Stimulated activated CD4-positive, alpha-beta T cell treated with anti-CD3 and anti-CD28 coated beads, Interleukin-1b, Interleukin-23, amount 100 ng/mL, for 48 hours (primary cell): ENCODE results near the gene IL20.

Experiments
- DNase-seq: peaks from one replicate; pipeline ENCODE4 v3.0.0-alpha.2; 2020

The IL20 gene

DNA sequence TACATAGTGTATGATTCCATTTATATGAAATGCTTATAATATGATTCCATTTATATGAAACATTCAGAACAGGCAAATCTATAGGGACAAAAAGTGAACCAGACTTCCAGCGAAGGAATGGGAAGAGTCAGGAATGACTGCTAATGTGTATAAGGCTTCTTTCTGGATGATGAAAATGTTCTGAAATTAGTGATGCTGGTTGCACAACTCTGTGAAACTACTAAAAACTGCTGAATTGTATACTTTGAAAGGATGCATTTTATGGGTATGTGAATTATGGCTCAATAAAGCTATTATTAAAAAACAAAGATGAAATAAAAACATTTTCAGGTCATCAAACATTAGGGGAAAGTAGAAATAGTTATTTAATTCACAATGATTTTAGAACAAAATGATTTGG lies 17.7 kb downstream of the IL20 start:
- DNase-seq, result no peak

DNA sequence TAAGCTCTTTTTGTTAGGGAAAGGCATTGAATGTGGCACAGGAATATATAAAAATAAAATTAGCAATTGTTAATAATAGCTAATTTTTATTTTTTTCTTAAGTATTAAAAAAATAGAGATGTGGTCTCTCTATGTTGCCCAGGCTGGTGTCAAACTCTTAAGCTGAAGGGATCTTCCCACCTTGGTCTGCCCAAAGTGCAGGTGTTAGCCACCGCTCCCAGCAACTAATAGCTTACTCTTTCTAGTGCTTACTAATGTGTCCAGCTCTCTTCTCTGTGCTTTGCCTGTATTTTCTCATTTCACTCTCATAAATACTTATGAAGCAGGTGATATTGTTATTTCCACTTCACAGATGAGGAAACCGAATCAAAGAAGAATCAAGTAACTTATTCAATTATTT lies 18.5 kb downstream of the IL20 start:
- no peak for DNase-seq

GRCh38 chr1:206885341-206886060 lies 20.1 kb downstream of the IL20 start:
- DNase-seq, result no peak

DNA sequence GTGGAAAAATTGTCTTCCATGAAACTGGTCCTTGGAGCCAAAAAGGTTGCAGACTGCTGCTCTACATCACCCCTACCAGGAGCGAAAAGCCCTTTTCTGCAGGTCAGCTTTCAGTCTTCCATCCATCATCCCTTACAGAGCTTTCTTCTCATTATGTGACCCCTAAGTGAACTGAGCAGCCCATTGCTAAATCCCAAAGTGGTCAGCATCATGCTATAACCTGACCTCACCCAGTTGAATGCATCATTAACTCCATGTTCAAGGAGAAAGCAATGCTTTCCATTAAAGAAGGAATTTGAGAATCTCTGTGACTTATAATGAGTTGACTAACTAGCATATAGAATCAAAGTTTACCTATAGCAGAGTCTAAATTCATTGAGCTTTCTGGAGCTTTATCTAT lies 21.4 kb downstream of the IL20 start:
- DNase-seq, result no peak

DNA sequence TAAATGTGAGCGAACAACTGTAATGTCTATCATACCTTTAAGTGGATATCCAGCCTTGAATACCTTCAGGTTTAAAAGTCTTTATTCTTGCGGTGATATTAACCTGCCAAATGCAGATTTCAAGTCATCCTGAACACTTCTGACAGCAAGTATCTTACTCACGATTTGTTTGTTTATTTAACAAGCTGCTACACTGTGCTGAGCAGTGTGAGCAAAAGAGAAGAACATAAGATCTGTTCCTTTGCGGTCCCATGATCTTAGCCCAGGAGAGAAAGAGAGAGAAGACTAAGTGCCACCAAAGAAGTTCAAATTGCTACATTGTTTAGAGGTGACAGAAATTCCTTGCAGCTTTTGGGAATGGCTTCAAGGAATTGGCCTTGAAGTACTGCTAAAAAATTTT lies 22.3 kb downstream of the IL20 start:
- DNase-seq, result no peak

- no peak for DNase-seq
These were observed 25.0 kb downstream of the IL20 start for GRCh38 chr1:206890125-206891060.

GRCh38 chr1:206891412-206891811 lies 26.0 kb downstream of the IL20 start:
- DNase-seq, result no peak

GRCh38 chr1:206892351-206892984 lies 27.0 kb downstream of the IL20 start:
- DNase-seq, result no peak

- no peak for DNase-seq
These were observed 28.0 kb downstream of the IL20 start for GRCh38 chr1:206893380-206893779.

GRCh38 chr1:206895325-206895724 lies 29.9 kb downstream of the IL20 start:
- no peak for DNase-seq

DNA sequence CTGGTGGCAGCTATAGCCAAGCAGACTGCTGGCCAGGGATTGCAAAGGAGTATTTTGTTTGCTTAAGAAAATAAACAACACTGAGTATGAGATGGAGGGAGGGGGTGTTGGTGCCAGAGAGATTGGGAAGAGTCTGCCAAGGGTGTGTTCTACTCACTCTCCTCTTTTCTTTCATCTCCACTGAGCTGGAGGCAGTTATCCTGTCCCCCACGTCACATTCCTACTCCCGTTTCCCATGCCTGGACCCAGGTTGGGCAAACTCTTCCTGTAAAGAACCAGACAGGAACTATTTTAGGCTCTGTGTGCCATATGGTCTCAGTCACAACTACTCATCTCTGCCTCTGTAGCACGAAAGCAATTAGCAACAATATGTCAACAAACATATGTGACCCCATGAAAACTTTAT lies 30.4 kb downstream of the IL20 start:
- no peak for DNase-seq

- DNase-seq, result no peak
These were observed 30.8 kb downstream of the IL20 start for GRCh38 chr1:206896261-206896660.

DNA sequence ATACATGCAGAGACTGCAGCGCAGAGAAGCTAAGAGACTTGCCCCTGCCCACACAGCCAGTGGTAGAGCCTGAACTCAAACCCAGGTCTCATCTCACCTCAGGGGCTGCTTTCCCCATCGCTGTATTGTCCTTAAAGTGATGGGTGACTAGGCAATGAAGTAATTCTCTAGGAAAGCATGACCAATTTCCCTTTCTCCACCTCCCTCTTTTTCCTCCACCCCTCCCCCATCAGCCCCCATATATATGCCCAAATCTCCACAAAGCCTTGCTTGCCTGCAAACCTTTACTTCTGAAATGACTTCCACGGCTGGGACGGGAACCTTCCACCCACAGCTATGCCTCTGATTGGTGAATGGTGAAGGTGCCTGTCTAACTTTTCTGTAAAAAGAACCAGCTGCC lies 31.8 kb downstream of the IL20 start, which contains the start of gene IL24:
Gene IL24 (plus strand): TSS at position 269 of the 400 bp plus-strand sequence. CDS start 390 bp downstream, outside the sequence.
- DNase-seq, result peak; percentile 84

GRCh38 chr1:206898089-206898914 lies 32.9 kb downstream of the IL20 start:
- DNase-seq, result no peak

GRCh38 chr1:206898915-206899431 lies 33.5 kb downstream of the IL20 start:
- no peak for DNase-seq

DNA sequence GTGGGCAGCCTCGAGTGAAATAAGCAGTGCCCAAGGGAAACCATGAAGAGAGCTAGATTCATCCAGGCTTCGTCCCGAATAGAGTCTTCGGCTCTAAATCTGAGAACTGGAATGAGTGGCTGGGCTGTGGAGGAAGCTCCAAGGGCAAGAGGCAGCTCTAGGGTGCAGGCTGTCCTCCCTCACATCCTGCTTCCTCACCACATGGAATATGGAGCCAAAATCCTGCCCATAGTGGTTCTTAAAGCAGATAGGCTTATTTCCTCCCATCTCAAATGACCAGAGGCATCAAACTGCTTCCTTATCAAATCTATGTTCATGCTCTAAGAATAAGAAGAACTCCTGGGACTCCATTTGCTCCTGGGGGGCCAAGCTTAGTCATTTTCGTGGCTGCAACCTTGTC lies 34.3 kb downstream of the IL20 start:
- no peak for DNase-seq

DNA sequence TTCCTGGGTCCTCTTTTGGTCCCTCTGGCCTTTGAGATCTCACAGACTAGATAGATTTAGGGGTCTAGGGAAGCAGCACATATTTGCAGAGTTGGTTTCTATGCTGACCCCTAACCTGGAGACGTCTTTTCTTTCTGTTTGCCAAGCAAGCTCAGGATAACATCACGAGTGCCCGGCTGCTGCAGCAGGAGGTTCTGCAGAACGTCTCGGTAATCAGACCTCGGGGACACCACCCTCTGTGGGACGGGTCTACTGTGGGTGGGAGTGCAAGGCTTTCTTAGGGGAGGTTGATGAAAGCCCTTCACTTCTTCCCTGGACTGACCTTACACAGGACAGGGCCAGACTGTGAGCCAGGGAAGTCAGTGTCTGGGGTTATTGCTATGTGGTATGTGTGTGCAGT lies 34.7 kb downstream of the IL20 start:
- DNase-seq, result no peak

GRCh38 chr1:206901944-206902343 lies 36.5 kb downstream of the IL20 start:
- DNase-seq, result no peak

DNA sequence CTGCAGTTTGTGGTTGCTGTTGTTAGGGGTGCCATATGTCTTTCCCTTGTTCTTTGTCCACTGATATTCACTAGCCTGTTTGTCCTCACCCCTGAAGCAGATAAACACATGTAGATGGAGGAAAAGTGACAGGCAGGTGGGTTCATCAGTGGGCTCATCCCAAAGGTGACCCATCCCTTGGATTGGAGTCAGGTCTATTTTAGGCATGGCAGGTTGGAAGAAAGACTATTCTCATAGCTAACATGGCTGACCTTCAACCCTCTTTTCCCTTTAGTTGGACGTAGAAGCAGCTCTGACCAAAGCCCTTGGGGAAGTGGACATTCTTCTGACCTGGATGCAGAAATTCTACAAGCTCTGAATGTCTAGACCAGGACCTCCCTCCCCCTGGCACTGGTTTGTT lies 37.3 kb downstream of the IL20 start:
- no peak for DNase-seq

DNA sequence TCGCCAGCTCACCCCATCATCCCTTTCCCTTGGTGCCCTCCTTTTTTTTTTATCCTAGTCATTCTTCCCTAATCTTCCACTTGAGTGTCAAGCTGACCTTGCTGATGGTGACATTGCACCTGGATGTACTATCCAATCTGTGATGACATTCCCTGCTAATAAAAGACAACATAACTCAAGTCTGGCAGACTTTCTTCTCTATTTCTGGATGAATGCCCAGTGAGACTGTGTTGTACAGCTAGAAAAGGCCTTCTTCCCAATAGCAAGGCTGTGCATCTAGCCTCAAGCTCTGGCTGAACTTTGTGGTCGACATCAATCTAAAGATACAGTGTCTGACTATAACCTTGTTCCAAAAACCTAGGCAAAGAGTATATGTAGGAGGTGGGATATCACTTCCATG lies 38.3 kb downstream of the IL20 start:
- no peak for DNase-seq

DNA sequence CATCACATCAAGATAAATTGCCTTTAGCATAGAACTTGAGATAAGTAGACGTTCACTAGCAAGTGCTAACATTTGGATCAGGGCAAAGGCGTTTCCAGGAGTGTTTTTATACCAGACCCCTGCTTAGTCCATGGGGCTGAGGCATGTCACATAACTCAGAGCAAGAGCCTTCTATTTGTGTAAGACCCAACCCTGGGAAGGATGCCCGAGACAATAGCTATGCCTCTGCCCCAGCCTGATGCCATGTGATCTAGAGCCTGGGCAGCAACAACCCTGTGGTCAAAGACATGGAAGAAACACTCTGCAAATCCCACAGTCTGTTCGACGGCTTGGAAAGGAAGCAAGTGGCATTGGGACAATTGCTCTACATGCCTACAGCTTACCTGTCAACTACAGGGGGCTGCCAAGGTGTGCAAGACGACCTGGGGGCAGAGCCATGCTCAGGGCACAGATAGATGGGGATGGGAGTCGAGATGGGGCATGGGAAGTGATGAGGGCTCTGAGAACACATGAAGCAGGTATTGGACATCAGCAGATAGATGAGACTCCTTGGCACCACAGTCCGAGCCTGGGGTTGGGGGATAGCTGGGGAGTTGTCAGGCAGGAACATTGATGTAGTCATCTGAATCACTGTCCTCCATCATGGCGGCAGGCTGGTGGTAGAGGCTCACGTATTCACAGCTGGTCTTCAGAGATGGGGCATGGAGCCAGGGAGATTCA lies 39.2 kb downstream of the IL20 start:
- no peak for DNase-seq
